HepG2 (cell line): ENCODE results near the gene RSAD2. TPM values are rescaled to one million over a fixed set of nuclear protein-coding genes. Genes with fewer than 3 reads are reported as not detected.

Experiments
- FOXO4 ChIP-seq: sonication (generic); formaldehyde crosslinking; conservative IDR thresholded peaks from 2 replicates; pipeline ENCODE4 v1.8.1; 2023; ENCODE audit warnings: missing genetic modification reagents
- FOXP1 ChIP-seq, 2 experiments: fragments of 450-650 bp in 1 of 2; IDR thresholded peaks; 2 replicates each; pipeline ENCODE4 v1.6.1; 2017 to 2018; ENCODE audit warnings: antibody characterized with exemption in 1 of 2
- GABPA ChIP-seq, 2 experiments: IDR thresholded peaks; 2 replicates each; pipeline ENCODE4 v1.6.1; 2011 to 2016; ENCODE audit warnings: low read depth in 2 of 2, low read length in 1 of 2, missing biosample characterization in 1 of 2, missing genetic modification characterization in 1 of 2
- GABPB1 ChIP-seq: IDR thresholded peaks from 2 replicates; pipeline ENCODE4 v1.6.1; 2016; ENCODE audit warnings: mild to moderate bottlenecking, missing genetic modification reagents, moderate library complexity, missing compliant biosample characterization
- MTF1 ChIP-seq: sonication (generic); formaldehyde crosslinking; IDR thresholded peaks from 2 replicates; pipeline ENCODE4 v1.5.0; 2020; ENCODE audit warnings: missing genetic modification reagents
- NFAT5 ChIP-seq: sonication (generic); formaldehyde crosslinking; IDR thresholded peaks from 2 replicates; pipeline ENCODE4 v1.4.0; 2020; ENCODE audit warnings: missing genetic modification reagents
- SALL1 ChIP-seq: sonication (generic); formaldehyde crosslinking; IDR thresholded peaks from 2 replicates; pipeline ENCODE4 v1.8.0; 2022; ENCODE audit warnings: mild to moderate bottlenecking, missing genetic modification reagents
- SETDB1 ChIP-seq: sonication (generic); formaldehyde crosslinking; IDR thresholded peaks from 2 replicates; pipeline ENCODE4 v1.5.1; 2020; ENCODE audit warnings: missing genetic modification reagents, mild to moderate bottlenecking, borderline replicate concordance
- SIN3B ChIP-seq: fragments of 150-350 bp; IDR thresholded peaks from 2 replicates; pipeline ENCODE4 v1.6.1; 2014; ENCODE audit warnings: low read length
- SNAI1 ChIP-seq: sonication (generic); formaldehyde crosslinking; IDR thresholded peaks from 2 replicates; pipeline ENCODE4 v1.5.0; 2020; ENCODE audit warnings: mild to moderate bottlenecking, missing genetic modification reagents, borderline replicate concordance
- SP4 ChIP-seq: sonication (generic); formaldehyde crosslinking; IDR thresholded peaks from 2 replicates; pipeline ENCODE4 v1.8.1; 2023; ENCODE audit warnings: mild to moderate bottlenecking, missing genetic modification reagents
- WIZ ChIP-seq: sonication (generic); formaldehyde crosslinking; IDR thresholded peaks from 2 replicates; pipeline ENCODE4 v1.5.1; 2020; ENCODE audit warnings: mild to moderate bottlenecking, missing genetic modification reagents
- ZFP82 ChIP-seq: sonication (generic); formaldehyde crosslinking; IDR thresholded peaks from 2 replicates; pipeline ENCODE4 v1.5.1; 2020; ENCODE audit warnings: mild to moderate bottlenecking, missing genetic modification reagents, borderline replicate concordance
- ZNF234 ChIP-seq: sonication (generic); formaldehyde crosslinking; conservative IDR thresholded peaks from 2 replicates; pipeline ENCODE4 v1.5.1; 2020; ENCODE audit warnings: mild to moderate bottlenecking, missing genetic modification reagents
- ZNF235 ChIP-seq: sonication (generic); formaldehyde crosslinking; IDR thresholded peaks from 2 replicates; pipeline ENCODE4 v1.8.1; 2023; ENCODE audit warnings: mild to moderate bottlenecking, missing genetic modification reagents, borderline replicate concordance
- ZNF24 ChIP-seq: fragments of 450-650 bp; IDR thresholded peaks from 2 replicates; pipeline ENCODE4 v1.6.1; 2017; ENCODE audit warnings: antibody characterized with exemption, mild to moderate bottlenecking
- ZNF34 ChIP-seq: sonication (generic); formaldehyde crosslinking; IDR thresholded peaks from 2 replicates; pipeline ENCODE4 v1.4.0; 2020; ENCODE audit warnings: mild to moderate bottlenecking, missing genetic modification reagents, borderline replicate concordance
- ZNF44 ChIP-seq: sonication (generic); formaldehyde crosslinking; IDR thresholded peaks from 2 replicates; pipeline ENCODE4 v1.5.1; 2020; ENCODE audit warnings: mild to moderate bottlenecking, missing genetic modification reagents
- ZNF543 ChIP-seq: sonication (generic); formaldehyde crosslinking; IDR thresholded peaks from 2 replicates; pipeline ENCODE4 v1.4.0; 2020; ENCODE audit warnings: mild to moderate bottlenecking, missing genetic modification reagents
- ZNF546 ChIP-seq: sonication (generic); formaldehyde crosslinking; conservative IDR thresholded peaks from 2 replicates; pipeline ENCODE4 v1.8.1; 2023; ENCODE audit warnings: mild to moderate bottlenecking, missing genetic modification reagents
- ZNF749 ChIP-seq: sonication (generic); formaldehyde crosslinking; IDR thresholded peaks from 2 replicates; pipeline ENCODE4 v1.8.0; 2022; ENCODE audit warnings: mild to moderate bottlenecking, missing genetic modification reagents, moderate library complexity, borderline replicate concordance
- ZNF839 ChIP-seq: sonication (generic); formaldehyde crosslinking; IDR thresholded peaks from 2 replicates; pipeline ENCODE4 v1.4.0; 2020; ENCODE audit warnings: missing genetic modification reagents, mild to moderate bottlenecking, borderline replicate concordance
- polyA plus RNA-seq, 8 experiments: library from polyadenylated mRNA; depleted of rRNA in 3 of 8; stranded (reverse) in 7 of 8; unstranded in 1 of 8; fragments of >200 nt; fragmentation: Illumina TruSeq in 4 of 8; extraction: Trizol in 4 of 8; gene quantifications; 2 replicates each; pipeline versions ENCODE4 v1.2.1 to v1.2.3, GENCODE V29; 2011 to 2016; ENCODE audit warnings: low read depth in 4 of 8, missing spikeins in 1 of 8, mixed read lengths in 1 of 8; ENCODE audit not compliant: insufficient read depth in 1 of 8
- total RNA-seq, 5 experiments: library from RNA; depleted of rRNA; stranded (reverse); fragments of >200 nt; fragmentation: Illumina TruSeq; extraction: Trizol; gene quantifications; 2 replicates each; pipeline ENCODE4 v1.2.3, GENCODE V29; 2016; ENCODE audit warnings: low read depth in 1 of 5
- TF ChIP-seq, protein P1 (sequence below): sonication (generic); formaldehyde crosslinking; IDR thresholded peaks from 2 replicates; pipeline ENCODE4 v1.8.1; 2023; ENCODE audit warnings: mild to moderate bottlenecking, missing genetic modification reagents, borderline replicate concordance

The RSAD2 gene
- total and polyA plus RNA-seq, 2 of the 13 experiments (the other 11 are each of a cell fraction or from before 2014, with no cell fraction given) = 0.11 TPM; not detected in 1

DNA sequence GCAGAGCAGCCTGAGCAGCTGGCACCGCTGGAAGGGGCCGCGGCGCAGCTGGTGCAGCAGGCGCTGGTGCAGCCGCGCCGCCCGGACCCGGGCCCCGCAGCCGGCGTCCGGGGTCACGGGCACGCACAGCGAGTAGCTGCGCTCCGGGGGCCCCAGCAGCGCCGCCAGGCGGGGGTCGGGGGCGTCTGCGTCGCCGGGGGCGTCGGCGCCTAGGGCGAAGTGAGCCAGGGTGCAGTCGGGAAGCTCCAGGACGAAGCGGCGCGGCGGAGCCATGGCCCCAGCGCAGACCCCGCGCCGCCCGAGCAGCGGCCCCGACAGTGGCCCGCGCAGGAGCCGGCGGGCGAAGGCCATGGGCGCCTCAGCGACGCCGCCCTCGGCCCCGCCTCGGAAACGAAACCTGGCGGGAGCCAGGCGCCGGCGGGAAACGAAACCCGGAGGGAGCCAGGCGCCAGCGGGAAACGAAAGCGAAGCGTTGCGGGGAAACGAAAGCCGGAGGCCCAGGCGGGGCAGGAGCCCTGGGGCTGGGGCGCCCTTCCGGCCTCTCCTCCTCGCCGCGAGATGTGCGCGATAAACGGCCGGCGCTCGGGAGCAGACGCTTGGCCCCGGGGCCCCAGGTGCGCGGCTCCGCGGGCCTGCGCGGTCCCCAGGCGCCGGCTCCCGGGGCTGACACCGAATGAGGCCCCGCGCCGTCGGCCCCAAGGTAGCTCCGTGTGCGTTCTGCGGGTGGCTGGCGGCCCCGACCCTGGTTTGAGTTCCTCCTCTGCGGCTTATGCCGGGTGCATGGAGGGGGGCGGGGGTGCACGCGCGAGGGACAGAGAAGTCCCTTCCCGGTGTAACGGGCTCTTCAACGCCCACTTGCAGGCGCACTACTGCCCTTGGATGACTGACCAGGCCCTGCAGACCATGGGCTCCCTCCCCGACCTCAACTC lies 12.0 kb upstream of the RSAD2 start, which contains the start of gene CMPK2 (continued):
- peak; percentile 95 for TF ChIP-seq NFAT5 (CRISPR knock-in tag)
- TF ChIP-seq SETDB1 (CRISPR knock-in tag) = no peak
- TF ChIP-seq ZNF44 (CRISPR knock-in tag) = no peak
- TF ChIP-seq ZNF234 = no peak
- TF ChIP-seq ZFP82 (CRISPR knock-in tag) = no peak
- TF ChIP-seq ZNF24 = no peak
- no peak for TF ChIP-seq WIZ
- TF ChIP-seq ZNF543 = no peak
- no peak for TF ChIP-seq SIN3B
- TF ChIP-seq SNAI1 (CRISPR knock-in tag) = peak; percentile 44; the same call in 1 of the 2 replicates
- no peak for TF ChIP-seq ZNF546 (CRISPR knock-in tag)
- 0 out of 2 replicates have a peak, but pooled peaks have one; percentile 84 for TF ChIP-seq FOXO4 (CRISPR knock-in tag)
- peak; percentile 67; the same call in 1 of the 2 replicates for TF ChIP-seq ZNF749
- TF ChIP-seq MTF1 (CRISPR knock-in tag) = no peak
- TF ChIP-seq GABPA (IDR thresholded peaks at IDR 0.05; ENCODE audit: low read depth, low read length) = no peak
- peak; percentile 21; the same call in 1 of the 2 replicates for TF ChIP-seq GABPA (CRISPR knock-in tag; IDR thresholded peaks at IDR 0.05; ENCODE audit: low read depth)
- TF ChIP-seq FOXP1 (IDR thresholded peaks at IDR 0.05) = no peak
- no peak for TF ChIP-seq FOXP1 (CRISPR knock-in tag; IDR thresholded peaks at IDR 0.05)
- 0 out of 2 replicates have a peak, but pooled peaks have one; percentile 41 for TF ChIP-seq ZNF34 (CRISPR knock-in tag)
- peak; percentile 70; the same call in 1 of the 2 replicates for TF ChIP-seq GABPB1 (CRISPR knock-in tag)
- TF ChIP-seq ZNF839 = no peak
- TF ChIP-seq ZNF235 (CRISPR knock-in tag) = peak; percentile 54; the same call in 1 of the 2 replicates
- no peak for TF ChIP-seq SP4 (CRISPR knock-in tag)
- TF ChIP-seq SALL1 (CRISPR knock-in tag) = peak; percentile 8
- TF ChIP-seq, protein P1, sequence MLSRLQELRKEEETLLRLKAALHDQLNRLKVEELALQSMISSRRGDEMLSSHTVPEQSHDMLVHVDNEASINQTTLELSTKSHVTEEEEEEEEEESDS (CRISPR knock-in tag) = no peak
